ENCODE results near the gene ATR.

GRCh38 chr3:142568393-142569017 is 10.0 kb downstream of the ATR start:
- TF ChIP-seq CTCF (conservative IDR thresholded peaks at IDR 0.05; ENCODE audit: low read depth, low read length), result no peak
- TF ChIP-seq EZH2 (IDR thresholded peaks at IDR 0.05; ENCODE audit: borderline replicate concordance, low read depth, low read length, poor library complexity, severe bottlenecking), result no peak
